HG03175 (cell line): ENCODE data around the gene CPN2.

ENCODE experiments used
- ATAC-seq: cut with Tn5 transposase; IDR thresholded peaks from one replicate; pipeline ENCODE4 v1.9.1; 2021; ENCODE audit warnings: mild to moderate bottlenecking, moderate library complexity; ENCODE audit not compliant: unreplicated experiment

CPN2 gene

GRCh38 chr3:194314388-194315068 is 36.6 kb downstream of the CPN2 start:
- ATAC-seq: no peak

- no peak for ATAC-seq
Observed at GRCh38 chr3:194313560-194314387, 37.4 kb downstream of the CPN2 start.

DNA sequence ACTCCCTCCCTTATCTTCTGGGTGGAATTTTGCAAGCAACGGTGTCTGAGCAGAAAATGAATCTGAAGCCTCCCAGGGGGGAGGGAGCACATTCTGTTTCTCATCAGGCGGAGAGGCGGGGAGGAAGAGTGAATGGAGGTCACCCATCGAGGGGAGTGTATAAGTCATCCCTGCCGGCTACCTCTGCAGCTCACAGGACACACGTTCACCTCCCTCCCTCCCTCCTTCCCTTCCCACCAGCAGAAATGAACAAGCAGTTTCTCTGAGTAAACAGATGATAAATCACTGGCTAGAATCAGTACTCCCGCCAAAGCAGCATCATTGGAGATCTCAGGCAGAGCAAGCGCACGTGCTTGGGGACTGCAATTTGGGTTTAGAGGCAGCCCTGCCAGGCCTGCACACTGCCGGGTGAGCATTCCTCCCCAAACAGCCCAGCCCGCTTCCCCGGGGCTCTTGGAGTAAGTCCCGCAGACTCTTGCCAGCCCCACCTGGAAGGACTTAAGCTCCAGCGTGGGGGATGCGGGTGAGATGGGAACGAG is 38.3 kb downstream of the CPN2 start:
- no peak for ATAC-seq

DNA sequence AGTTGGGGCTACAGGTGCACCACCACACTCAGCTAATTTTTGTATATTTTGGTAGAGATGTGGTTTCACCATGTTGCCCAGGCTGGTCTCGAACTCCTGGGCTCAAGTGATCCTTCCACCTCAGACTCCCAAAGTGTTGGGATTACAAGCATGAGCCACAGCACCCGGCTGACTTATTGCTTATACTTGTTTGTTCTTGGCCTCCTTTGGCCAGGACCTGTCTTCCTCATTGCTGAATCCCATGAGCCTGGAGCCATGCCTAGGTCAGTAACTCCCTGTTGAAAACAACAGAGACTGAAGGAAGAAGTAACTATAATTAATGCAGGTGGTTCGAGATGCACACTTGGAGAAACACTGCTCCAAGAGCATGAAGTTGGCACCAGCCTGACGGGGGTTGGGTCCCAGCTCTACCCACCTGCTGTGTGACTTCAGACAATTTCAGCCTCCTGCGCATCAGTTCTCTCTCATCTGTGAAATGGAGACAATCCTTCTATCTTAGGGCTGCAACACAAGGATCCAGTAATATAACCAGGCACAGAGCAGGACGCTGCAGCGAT is 38.9 kb downstream of the CPN2 start:
- no peak for ATAC-seq

- no peak for ATAC-seq
Observed at GRCh38 chr3:194311000-194311399, 40.1 kb downstream of the CPN2 start.

DNA sequence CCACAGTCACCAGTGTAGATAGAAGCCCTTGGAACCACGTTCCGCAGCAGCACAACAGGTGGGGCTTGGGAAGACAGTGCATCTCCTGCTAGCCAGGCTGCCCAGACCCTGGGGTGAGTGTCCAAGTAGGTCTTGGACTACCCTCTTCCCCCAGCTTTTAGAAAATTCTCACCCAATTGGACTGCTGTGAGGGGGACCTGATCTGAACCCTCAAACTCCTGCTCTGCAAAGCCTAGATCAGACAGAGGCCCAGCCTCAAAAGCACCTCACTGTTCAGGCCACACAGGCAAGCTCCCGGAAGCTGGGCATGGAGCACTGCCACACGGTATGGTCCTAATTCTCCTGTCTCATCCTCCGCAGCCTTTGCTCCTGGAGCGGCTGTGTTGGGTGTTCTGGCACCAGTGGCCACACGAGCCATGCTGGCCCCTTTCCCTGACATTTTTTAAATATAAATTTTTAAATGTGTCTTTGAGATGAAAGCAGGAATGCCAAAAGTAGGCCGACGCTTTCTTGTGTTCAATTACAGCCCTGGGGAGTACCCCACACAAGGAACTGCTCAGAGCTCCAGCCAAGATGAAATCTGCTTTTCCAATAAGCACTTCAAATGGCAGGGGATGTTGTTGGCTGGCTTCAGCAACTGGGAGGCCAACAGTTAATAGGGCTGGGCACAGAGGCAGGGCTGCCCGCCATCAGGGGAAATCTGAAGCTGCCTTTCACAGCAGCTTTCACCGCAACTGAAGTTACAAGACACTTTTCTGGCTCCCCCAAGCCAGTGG is 40.9 kb downstream of the CPN2 start:
- no peak for ATAC-seq

GRCh38 chr3:194308601-194309449 is 42.3 kb downstream of the CPN2 start:
- no peak for ATAC-seq

DNA sequence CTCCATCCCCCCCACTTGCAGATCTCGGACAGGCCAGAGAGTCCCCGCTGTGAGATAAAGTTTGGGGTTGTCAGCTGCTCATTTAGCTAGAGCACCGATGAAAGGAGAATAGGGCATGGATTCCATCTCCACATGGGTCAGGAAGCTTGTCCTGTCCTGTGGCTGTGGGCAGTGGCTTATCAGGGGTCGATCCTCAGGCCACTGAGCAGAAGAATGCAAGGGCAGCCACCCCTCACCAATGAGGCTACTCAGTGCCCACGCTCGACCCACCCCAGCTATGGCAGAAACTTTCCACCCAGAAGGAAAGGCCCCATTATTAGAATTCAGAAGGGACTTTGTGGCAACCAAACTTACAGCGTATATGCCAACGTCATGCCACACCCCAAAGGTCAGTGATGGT is 43.3 kb downstream of the CPN2 start:
- ATAC-seq: no peak

DNA sequence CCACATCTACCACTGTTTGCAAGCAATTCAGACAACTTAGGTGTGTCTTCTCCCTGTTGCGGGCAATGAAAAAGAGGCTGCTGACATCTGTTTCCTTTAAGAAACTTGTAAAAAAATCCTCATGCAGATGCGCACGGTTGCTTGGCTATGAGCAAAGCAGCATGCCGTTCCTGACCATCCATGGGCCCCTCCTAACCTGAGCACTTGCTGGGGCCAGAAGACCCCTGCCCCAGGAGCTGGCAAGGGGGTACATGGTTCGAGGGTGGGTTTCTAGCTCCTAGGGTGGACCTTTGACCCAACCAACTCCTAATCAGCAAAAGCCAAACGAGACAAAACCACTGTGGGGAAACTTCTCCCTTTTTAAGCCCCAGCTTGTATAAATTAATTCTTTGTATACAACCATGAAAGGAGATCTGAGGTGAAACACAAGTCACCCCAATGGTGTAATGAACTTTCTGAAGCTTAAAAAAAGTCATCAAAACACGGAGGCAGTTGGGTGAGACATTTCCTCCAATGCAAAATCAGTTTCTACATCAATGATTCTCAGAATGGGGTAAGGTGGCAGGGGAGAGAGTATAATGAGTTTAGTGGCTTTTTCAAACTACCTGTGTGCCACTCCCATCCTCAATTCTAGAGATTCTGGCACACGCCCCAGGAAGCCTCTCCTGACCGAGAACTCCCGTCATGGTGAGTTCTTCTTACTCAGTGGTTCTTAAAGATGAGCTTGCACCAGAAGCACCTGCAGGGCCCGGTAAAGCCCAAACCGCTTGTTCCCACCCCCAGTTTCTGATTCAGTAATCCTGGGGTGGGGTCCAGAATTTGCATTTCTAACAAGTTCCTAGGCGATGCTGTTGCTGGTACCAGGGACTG is 44.1 kb downstream of the CPN2 start:
- ATAC-seq: peak; percentile 54

DNA sequence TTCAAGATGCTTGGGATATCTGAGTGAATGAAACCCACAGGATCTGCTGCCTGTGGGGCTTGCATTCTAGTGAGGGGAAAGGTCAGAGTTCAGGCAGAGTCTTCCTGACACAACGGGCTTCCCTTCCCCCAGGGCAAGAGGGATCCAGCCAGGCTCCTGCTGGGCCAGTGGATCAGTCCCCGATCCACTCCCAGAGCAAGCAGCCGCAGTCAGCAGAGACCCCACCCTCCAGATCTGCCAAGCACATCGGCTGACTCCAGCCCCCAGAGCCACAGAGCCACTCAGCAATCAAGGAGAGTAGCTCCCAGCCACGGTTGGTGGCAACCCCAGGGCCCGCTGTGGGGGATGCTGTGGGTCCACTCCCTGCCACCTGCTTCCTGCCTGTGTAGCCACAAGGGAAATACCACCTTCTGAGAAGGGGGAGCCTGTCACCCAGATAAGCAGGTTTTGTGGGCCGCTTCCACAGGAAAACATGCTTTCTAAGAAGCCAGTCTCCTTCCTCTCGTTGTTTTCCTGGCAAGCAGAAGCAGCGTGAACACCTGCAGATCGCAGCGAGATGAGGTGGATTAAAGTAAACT is 44.9 kb downstream of the CPN2 start:
- ATAC-seq: peak; percentile 42

- no peak for ATAC-seq
Observed at GRCh38 chr3:194305356-194306108, 45.6 kb downstream of the CPN2 start.

DNA sequence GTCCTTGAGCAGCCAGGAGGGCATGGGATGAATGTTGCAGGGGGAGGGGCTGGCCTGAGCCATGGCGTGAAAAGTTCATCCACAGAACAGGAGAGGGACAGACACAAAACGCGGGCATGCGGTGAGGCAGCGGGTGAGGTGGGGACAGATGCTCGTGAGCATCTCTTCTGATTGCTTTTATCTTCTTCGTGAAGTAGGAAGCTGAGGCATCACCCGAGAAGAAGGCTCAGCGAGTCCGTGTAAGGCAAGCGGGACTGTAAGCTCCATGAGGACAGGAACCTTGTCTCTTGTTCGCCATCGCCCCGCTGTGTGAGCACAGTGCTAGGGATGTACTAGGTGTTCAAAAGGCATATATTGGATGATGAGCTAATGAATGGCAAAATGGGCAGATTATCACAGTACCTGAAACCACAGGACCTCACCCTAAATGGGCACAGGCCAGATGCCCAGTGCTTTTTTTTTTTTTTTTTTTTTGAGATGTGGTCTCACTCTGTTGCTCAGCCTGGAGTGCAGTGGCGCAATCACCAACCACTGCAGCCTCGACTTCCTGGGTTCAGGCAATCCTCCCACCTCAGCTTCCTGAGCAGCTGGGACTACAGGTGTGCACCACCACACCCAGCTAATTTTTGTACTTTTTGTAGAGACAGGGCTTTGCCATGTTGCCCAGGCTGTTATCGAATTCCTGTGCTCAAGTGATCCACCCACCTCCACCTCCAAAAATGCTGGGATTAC is 46.8 kb downstream of the CPN2 start:
- ATAC-seq: no peak

DNA sequence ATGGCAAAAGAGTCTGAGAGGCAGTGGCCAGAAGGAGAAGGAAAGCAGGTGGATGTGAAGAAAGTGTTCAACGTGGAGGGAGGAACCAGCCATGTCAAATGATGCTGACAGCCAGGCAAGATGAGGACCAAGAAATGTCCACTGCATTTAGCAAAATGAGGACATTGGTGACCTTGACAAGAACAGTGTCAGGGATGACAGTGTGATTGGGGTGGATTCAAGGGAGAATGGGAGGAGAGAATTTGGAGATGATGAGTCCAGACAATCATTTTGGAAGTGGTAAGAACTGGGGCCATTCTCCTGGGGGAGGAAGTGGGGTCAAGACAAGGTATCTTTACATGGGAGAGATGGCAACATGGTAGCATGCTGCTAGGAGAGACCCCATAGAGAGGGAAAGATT is 47.4 kb downstream of the CPN2 start:
- no peak for ATAC-seq

- ATAC-seq: no peak
Observed at GRCh38 chr3:194301730-194302129, 49.4 kb downstream of the CPN2 start.

DNA sequence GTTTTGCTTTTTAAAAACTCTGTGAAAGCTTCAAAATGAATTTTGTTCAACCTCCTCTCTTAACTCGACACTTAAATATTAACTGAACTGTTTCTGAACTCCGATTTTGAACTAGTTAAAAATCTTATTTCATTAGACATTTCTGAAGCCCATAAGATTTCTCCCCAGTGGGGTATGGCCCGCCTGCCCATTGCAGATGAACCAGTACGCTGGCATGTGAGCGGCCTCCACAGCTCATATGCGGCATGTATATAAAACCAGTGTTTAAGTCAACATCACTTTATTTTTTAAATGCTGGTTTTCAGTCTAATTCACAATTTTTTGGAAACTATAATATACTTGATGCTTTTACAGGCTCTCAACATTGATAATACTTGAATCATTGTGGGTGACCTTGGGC is 50.2 kb downstream of the CPN2 start:
- no peak for ATAC-seq

- ATAC-seq: no peak
Observed at GRCh38 chr3:194300382-194300758, 50.8 kb downstream of the CPN2 start.
